T-helper 1 cell treated with Interleukin-12 subunit alpha and Interleukin-12 subunit beta and Interleukin-4 antibody, amounts not matched to agents 30 μg/mL and 1 μg/mL, for 36 hours (primary cell): Measurements from ENCODE around the gene POGK.

Experiments used
- H3K27ac Mint-ChIP-seq: one replicate; pipeline ENCODE4 v1.8.0; 2021; ENCODE audit warnings: mild to moderate bottlenecking, mixed read lengths
- H3K27me3 Mint-ChIP-seq: one replicate; pipeline ENCODE4 v1.8.0; 2021; ENCODE audit warnings: low read depth, mixed read lengths
- H3K36me3 Mint-ChIP-seq: one replicate; pipeline ENCODE4 v1.8.0; 2021; ENCODE audit warnings: low read depth, mixed read lengths
- H3K4me1 Mint-ChIP-seq: one replicate; pipeline ENCODE4 v1.8.0; 2021; ENCODE audit warnings: low read depth, mixed read lengths
- H3K4me3 Mint-ChIP-seq: one replicate; pipeline ENCODE4 v1.8.0; 2021; ENCODE audit warnings: mild to moderate bottlenecking, moderate library complexity, mixed read lengths
- H3K9me3 Mint-ChIP-seq: one replicate; pipeline ENCODE4 v1.8.0; 2021; ENCODE audit warnings: mixed read lengths

POGK gene

DNA sequence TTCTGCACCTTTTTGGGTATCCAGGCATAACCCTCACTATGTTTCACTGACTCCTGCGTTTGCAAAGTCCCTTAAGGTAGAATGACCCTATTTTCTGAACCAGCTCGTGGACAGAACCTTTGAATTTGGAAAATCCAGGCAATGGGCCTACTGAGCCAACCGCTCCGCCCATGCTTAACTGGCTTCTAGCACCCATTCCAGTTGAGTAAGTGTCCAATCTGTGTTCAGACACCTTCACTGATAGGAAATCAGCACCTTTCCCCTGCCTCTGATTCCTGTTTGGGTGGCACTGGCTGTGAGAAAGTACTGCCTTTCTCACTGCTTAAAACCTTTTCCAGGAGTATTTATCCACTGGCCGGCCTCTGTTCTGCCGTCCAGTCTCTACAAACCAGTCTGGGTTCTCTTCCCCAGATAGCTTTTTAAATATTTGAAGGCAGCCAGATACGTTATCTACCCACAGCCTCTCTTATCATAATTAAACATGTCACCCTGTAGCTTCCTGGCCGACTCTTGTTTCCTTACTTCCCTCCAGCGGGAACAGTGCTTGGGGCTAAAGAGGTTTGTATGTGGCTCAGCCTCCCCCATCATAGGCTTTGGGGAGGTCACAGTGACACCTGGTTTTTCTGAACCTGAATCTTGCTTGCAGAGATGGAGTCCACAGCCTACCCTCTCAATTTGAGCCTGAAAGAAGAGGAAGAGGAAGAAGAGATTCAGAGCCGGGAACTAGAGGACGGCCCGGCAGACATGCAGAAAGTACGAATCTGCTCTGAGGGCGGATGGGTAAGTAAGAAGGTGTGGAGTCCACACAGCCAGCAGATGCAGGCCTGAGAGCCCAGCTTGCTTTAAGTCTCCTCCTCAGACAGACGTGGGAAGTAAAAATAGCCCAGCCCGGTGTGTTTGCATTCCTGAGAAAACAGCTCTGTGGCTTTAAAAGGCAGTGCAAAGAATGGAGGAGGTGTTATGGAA, 1.3 kb downstream of the POGK start:
- H3K36me3 Mint-ChIP-seq: peaks cover 36% of the 10 kb centered on the region
- peak overlapping the region; percentile 70 for H3K27ac Mint-ChIP-seq
- H3K27me3 Mint-ChIP-seq: no peaks in the 10 kb centered on the region
- H3K4me1 Mint-ChIP-seq: peaks cover 35% of the 10 kb centered on the region
- no peaks in the 10 kb centered on the region for H3K9me3 Mint-ChIP-seq
- peak overlapping the region; percentile 84 for H3K4me3 Mint-ChIP-seq

DNA sequence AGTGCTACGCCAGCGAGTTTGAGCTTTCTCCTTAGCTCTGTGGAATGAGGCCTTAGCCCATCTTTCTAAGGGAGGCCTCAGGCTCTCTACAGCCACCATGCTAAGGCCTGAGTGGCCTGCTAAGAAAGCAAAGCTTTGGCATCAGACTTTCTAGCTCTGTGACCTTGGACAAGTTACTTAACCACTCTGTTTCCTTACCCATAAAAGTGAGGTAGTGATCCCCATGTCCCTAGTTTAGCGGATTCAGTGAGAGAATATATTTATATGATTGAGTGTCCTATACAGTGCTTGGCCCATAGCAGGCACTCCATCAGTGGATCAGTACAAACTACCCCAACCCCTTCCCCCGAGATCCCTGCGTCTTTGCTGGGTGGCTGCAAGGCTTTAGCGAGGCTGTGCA, 4.0 kb downstream of the POGK start:
- Mint-ChIP-seq H3K36me3 (peaks cover 52% of the 10 kb centered on the region), H3K4me1 (peaks cover 42% of the 10 kb centered on the region), H3K27ac (no peak overlapping the region)

DNA sequence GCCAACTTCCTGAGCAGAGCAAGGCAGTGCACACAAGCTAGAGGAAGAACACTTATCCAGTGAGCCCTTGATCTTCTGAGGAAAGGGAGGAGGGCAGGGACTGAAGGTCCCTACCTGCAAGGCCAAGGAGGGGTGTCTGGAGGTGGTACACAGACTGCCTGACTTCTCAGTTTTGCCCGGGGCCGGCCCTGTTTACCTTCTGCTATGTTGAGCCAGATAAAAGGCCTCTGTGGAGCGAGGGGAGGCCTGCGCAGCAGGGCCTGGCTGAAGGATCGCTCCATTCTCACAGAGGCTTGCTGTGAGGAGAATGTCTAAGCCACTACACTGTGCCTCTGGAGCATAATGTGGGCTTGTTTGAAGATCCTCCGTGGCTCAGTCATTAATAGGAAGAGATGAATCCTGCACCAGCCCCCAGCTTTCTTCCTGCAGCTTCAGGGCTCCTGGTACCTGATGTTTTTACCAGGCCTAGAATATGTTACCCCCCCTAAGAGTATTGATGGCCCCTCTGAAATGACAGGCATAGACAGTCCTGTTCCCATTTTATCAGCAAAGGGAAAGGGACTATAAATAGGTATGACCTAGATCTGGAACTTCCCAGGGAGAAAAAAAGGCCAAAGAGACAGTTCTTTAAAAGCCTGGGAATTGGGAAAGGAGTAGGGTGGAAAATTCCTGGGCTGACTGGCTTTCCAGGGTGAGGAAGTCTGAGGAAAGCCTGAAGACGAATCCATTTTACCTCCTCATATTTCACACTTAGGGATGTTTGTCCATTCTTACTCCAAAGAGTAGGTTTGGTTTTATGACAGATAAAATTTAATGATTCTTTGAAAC, 4.7 kb downstream of the POGK start:
- Mint-ChIP-seq H3K27me3 (no peaks in the 10 kb centered on the region), H3K9me3 (no peaks in the 10 kb centered on the region), H3K4me1 (peaks cover 35% of the 10 kb centered on the region), H3K4me3 (no peak overlapping the region), H3K27ac (no peak overlapping the region), H3K36me3 (peaks cover 53% of the 10 kb centered on the region)

More for the DNA sequence above, 4.0 kb downstream of the POGK start:
- H3K9me3 Mint-ChIP-seq: no peaks in the 10 kb centered on the region
- H3K4me3 Mint-ChIP-seq: no peak overlapping the region
- no peaks in the 10 kb centered on the region for H3K27me3 Mint-ChIP-seq

DNA sequence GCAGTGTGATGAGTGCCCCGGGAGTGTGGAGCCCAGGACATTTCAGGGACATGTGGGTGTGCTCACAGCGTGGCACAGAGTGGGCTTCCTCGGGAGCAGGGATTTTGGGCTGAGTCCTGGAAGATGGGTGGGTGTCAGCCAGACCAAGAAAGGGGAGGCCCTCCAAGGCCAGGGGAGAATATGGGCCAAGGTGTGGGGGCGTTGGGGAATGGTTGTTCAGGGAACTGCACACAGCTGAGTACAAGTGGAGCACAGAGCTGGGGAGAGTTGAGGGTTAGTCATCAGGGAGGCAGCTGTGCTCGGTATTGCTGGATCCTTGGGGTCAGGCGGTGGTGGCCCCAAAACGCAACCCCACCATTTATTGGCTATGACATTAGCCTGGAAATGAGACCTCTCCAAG, 5.5 kb downstream of the POGK start:
- Mint-ChIP-seq H3K9me3 (no peaks in the 10 kb centered on the region), H3K36me3 (peaks cover 53% of the 10 kb centered on the region), H3K4me1 (peaks cover 34% of the 10 kb centered on the region), H3K27ac (no peak overlapping the region), H3K27me3 (no peaks in the 10 kb centered on the region), H3K4me3 (no peak overlapping the region)

DNA sequence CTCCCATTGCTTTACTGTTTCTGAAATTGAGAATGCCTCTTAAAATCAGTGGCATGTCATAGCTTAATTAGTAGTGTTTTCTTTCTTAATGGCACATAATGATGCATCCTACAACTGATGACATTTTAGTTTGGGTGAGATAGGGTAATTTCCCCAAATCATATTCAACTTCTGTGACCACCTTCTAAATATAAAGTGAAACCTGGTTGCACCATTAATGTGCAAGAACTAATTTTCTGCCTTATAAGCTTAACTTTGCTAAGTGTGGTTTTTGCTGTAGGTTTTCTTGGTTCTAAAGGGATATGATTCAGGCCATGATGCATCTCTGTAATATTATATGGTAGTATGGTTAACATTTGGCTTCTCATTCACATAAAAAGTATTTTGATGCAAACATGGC, 8.9 kb downstream of the POGK start:
- no peaks in the 10 kb centered on the region for H3K27me3 Mint-ChIP-seq
- peaks cover 63% of the 10 kb centered on the region for H3K36me3 Mint-ChIP-seq
- H3K4me3 Mint-ChIP-seq: no peak overlapping the region
- H3K27ac Mint-ChIP-seq: no peak overlapping the region
- H3K4me1 Mint-ChIP-seq: peaks cover 23% of the 10 kb centered on the region
- H3K9me3 Mint-ChIP-seq: no peaks in the 10 kb centered on the region

DNA sequence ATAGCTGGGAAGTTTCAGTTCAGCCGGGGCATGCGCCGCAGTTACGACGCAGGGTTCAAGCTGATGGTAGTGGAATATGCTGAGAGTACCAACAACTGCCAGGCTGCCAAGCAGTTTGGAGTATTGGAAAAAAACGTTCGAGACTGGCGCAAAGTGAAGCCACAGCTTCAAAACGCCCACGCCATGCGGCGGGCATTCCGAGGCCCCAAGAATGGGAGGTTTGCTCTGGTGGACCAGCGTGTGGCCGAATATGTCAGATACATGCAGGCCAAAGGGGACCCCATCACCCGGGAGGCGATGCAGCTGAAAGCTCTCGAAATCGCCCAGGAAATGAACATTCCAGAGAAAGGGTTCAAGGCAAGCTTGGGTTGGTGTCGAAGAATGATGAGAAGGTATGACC, 9.9 kb downstream of the POGK start:
- Mint-ChIP-seq H3K27me3 (no peaks in the 10 kb centered on the region), H3K4me1 (peaks cover 23% of the 10 kb centered on the region), H3K4me3 (no peak overlapping the region), H3K27ac (no peak overlapping the region), H3K9me3 (no peaks in the 10 kb centered on the region), H3K36me3 (peaks cover 62% of the 10 kb centered on the region)

DNA sequence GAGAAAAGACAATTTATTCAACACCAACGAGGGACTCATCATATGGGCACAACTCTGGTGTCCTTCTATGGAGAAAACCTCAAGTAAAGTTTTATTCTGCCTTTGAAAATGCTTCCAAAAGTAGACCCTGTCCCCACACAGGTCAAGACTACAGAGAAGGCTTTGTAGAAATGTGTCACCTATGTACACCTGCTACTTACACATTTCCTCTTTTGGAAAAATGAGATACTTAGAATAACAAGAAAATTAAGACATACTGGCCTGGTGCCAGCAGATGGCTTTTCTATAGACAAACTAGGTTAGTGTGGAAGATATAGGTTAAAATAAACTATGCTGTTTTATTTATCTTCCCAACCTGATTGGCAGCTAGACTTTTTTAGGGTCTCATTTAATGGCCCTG, 13.6 kb downstream of the POGK start:
- Mint-ChIP-seq H3K4me1 (peaks cover 9% of the 10 kb centered on the region), H3K4me3 (no peak overlapping the region), H3K36me3 (peaks cover 55% of the 10 kb centered on the region), H3K27ac (no peak overlapping the region), H3K9me3 (no peaks in the 10 kb centered on the region), H3K27me3 (no peaks in the 10 kb centered on the region)

DNA sequence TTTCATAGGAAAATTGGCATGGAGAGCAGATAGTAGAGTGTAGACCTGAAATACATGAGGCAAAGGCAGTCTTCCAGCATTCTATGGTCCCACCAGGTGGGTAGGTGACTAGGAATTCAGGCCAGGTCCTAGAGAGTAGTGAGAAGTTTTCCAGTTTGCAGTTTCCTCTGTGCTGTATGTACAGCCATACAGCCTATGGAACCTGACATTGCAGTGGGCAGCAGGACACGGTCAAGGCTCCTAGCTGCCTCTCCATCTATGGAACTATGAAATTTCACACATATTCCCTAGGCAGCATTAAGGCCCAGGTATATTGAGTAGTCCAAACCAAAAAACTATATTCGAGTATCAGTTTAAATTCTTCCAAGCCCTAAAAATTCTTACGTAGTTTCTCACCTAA, 16.3 kb downstream of the POGK start:
- Mint-ChIP-seq H3K9me3 (no peaks in the 10 kb centered on the region), H3K36me3 (peaks cover 63% of the 10 kb centered on the region), H3K4me1 (peaks cover 10% of the 10 kb centered on the region), H3K4me3 (no peak overlapping the region), H3K27me3 (no peaks in the 10 kb centered on the region), H3K27ac (no peak overlapping the region)

DNA sequence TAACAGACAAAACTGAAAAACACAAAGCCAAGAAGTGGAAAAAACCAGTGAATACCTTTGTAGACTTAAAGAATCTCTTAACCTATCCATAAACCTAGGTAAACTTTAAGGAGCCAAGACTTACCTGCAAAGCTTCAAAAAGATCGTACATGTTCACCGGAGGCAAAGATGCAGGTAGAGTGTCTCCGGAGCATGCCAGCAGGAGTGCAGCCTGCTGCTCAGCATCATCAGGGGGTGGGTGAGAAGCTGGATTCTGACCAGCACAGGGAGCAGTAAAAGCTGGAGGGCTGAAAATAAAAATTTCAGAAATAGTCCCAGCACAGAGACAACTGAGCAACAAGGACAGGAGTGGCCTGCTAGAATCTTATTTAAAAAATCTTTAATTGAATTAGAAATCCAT, 18.7 kb downstream of the POGK start:
- H3K4me3 Mint-ChIP-seq: no peak overlapping the region
- H3K36me3 Mint-ChIP-seq: peaks cover 57% of the 10 kb centered on the region
- H3K27ac Mint-ChIP-seq: no peak overlapping the region

DNA sequence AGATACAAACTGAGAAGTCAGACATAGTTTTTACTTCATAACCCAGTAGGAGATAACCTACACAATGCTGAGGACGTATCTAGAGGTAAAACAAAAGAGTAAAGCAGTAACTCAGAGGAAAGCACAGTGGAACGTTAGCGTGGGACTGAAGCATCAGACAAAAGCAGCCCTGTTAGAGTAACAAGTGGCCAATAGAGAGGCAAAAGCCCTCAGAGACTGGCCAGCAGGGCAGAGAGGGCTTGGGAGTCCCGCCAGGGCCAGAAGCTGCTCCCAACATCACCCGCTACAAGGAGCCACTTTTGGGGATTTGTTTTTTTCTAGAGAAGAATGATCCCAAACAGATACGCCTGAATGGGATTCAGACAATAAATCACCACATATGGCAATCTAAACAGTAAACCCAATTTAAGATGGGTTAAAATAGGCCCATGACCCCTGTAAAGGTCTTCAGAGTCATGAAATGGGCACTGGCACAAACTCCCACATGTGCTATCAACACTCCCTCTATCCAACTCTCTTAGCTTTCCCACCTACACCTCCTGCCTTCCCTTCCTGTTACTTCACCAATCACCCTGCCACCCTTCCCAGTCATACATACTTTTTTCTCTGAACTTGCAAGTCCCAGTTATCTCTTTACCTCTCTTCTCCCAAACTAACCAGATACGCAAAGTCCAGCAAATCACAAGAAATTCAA, 19.6 kb downstream of the POGK start:
- no peak overlapping the region for H3K4me3 Mint-ChIP-seq
- peaks cover 54% of the 10 kb centered on the region for H3K36me3 Mint-ChIP-seq
- H3K27ac Mint-ChIP-seq: peak overlapping the region; percentile 32
- peaks cover 4% of the 10 kb centered on the region for H3K4me1 Mint-ChIP-seq
- H3K27me3 Mint-ChIP-seq: no peaks in the 10 kb centered on the region
- no peaks in the 10 kb centered on the region for H3K9me3 Mint-ChIP-seq

More for the DNA sequence above, 18.7 kb downstream of the POGK start:
- peaks cover 5% of the 10 kb centered on the region for H3K4me1 Mint-ChIP-seq
- H3K9me3 Mint-ChIP-seq: no peaks in the 10 kb centered on the region
- H3K27me3 Mint-ChIP-seq: no peaks in the 10 kb centered on the region

DNA sequence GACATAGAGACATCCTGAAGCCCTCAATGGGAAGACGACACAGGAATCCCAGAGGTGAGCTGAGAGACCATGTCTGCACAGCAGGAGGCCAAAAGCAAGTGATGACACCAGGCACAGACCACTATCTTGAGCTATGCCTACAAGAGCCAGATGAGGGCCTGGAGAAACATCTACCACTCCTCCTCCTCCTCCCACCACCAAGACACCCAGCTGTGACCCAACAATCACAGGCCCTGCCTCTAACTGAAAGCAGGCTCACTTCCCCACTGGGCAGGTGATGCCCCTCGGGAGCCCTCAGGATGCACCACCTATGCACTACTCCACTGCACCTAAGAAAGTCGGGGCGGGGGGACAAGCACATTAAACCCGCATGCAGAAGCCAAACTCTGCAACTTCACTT, 20.3 kb downstream of the POGK start:
- Mint-ChIP-seq H3K9me3 (no peaks in the 10 kb centered on the region), H3K36me3 (peaks cover 51% of the 10 kb centered on the region), H3K27ac (no peak overlapping the region), H3K27me3 (no peaks in the 10 kb centered on the region), H3K4me1 (peaks cover 4% of the 10 kb centered on the region), H3K4me3 (no peak overlapping the region)

DNA sequence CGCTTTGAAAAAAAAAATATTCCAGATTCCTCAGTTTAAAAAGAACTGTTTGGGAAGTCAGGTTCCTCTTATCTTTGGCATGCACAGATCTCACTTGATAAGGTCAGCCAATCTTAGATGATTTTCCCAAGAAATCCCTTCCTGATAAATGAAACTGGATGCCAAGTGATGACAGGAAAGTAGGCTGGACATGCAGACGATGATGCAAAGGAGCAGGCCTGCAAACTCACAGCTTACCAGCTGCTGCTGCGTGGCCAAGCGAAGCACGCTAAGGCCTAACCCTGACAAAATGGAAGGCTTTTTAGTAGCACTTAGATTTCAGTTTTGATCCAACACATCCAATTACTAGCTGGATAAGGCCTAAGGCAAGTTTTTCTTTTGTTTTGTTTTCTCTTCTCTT, 26.7 kb downstream of the POGK start:
- Mint-ChIP-seq H3K27me3 (no peaks in the 10 kb centered on the region), H3K36me3 (peaks cover 29% of the 10 kb centered on the region), H3K4me3 (no peak overlapping the region)

DNA sequence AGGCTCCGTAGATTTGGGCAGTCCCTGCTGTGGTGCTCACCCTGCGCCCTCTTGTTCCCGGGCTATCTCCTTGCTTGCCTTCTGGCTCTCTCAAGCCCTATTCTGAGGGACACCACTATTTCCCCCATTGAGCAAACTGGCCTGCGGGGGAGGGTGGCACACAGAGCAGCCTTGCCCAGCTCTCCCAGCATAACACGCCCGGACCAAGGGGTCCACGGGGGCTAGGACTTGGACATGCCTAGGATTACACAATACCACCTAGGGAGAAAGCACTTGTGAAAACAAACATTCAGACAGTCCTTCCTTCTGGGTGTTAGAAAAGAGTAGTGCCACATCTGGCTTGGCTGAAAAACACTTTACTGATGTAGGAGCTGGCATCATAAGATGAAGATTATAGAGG, 29.4 kb downstream of the POGK start:
- Mint-ChIP-seq H3K4me3 (no peak overlapping the region), H3K9me3 (no peaks in the 10 kb centered on the region), H3K27ac (no peak overlapping the region), H3K27me3 (no peaks in the 10 kb centered on the region), H3K36me3 (peaks cover 15% of the 10 kb centered on the region), H3K4me1 (peaks cover 30% of the 10 kb centered on the region)

More for the DNA sequence above, 26.7 kb downstream of the POGK start:
- Mint-ChIP-seq H3K4me1 (peaks cover 19% of the 10 kb centered on the region), H3K27ac (no peak overlapping the region), H3K9me3 (no peaks in the 10 kb centered on the region)

DNA sequence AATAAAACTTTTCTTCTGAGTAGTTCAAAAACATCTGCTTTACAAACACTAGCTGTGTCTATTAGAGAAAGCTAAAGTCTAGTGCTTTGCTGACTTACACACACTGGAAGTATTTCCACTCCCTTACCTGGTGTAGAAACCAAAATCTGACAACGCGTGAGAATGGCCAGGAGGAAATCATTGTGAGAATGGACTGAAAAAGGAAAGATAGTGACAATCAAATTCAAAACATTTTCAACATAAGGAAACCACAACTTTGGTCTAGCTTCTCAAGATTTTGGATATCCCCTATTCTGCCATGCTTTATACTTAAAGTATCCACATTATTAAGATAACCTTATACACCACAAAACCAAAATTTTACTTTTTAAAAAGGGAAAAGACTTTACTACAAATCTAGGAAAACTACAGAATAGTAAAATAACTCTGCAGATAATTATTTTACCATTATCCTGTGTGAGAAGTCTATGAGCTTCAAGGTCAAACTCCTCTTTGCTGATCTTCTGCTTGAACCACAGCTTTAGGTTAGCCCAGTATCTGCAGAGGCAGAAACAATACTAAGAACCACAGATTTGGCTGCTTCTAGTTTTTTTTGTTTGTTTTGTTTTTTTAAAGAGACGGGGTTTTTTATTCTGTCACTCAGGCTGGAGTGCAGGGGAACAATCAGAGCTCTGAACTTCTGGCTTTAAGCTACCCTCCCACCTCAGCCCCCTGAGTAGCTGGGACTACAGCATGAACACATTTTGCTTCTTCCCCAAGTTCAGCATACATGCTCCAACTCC, 30.2 kb downstream of the POGK start:
- H3K27ac Mint-ChIP-seq: peak overlapping the region; percentile 33
- no peaks in the 10 kb centered on the region for H3K27me3 Mint-ChIP-seq
- H3K4me1 Mint-ChIP-seq: peaks cover 32% of the 10 kb centered on the region
- H3K4me3 Mint-ChIP-seq: no peak overlapping the region
- peaks cover 10% of the 10 kb centered on the region for H3K36me3 Mint-ChIP-seq
- H3K9me3 Mint-ChIP-seq: no peaks in the 10 kb centered on the region
